ENCODE measurements around the gene TBC1D17.

TBC1D17 gene

DNA sequence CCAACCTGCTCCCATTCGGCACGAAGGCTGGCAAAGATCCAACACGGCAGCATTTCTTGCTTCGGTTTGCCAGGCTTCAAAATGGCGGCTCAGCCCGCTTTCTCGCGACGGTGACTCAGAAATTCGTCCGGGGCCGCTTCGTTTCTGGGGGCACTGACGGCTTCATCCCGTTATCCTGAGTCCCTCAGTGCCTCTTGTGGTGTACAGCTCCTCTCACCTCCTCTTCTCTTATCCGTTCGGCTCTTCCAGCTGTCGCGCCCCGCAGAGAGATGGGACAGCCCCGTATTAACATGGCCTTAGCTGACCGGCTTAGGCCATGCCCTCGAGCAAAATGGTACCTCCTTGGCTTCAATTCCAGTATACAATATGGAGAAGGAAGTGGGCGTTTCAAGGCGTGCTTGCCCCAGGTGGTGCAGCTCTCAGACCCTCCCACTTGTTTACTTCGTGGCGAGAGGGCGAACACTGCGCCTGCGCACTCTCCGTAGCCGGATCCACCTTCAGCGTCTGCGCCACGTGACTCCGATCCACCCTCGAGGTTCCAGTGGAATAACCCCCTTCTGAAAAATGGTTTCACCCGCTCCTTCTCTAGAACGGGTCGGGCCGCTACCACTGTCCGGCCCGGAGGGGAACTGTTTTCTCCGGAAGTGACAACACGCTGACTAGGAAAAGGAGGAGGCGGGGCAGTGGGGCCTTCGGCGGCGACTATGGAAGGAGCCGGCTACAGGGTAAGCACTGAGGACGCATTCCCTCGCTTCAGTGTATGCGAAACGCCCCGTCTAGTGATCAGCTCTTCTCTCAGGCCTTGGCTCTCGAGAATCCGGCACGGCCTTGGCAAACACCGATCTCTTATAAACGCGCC lies at the start of gene TBC1D17, which contains the start of gene AKT1S1:
TBC1D17 (plus strand) TSS at position 683 of the 859 bp plus-strand sequence; CDS start at position 705, 22 bp downstream.
AKT1S1 (minus strand) TSS at position 336 of the 859 bp plus-strand sequence. CDS start 4,060 bp downstream, outside the sequence.
- in situ Hi-C loops (cut with MboI; ENCODE audit: low sequenced_read_pairs): no loop called here

DNA sequence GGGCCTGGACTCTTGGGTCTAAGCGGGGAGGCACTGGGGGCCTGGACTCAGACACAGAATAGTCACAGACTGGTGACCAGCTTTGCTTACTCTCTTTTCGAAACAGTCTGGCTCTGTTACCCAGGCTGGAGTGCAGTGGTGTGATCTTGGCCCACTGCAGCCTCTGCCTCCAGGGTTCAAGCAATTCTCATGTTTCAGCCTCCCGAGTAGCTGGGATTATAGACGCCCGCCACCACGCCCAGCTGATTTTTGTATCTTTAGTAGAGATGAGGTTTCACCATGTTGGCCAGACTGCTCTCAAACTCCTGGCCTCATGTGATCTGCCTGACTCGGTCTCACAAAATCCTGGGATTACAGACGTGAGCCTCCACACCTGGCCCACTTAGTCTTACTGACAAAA lies 48.3 kb upstream of the TBC1D17 start:
- in situ Hi-C loops (cut with MboI; ENCODE audit: low sequenced_read_pairs): no loop called here

DNA sequence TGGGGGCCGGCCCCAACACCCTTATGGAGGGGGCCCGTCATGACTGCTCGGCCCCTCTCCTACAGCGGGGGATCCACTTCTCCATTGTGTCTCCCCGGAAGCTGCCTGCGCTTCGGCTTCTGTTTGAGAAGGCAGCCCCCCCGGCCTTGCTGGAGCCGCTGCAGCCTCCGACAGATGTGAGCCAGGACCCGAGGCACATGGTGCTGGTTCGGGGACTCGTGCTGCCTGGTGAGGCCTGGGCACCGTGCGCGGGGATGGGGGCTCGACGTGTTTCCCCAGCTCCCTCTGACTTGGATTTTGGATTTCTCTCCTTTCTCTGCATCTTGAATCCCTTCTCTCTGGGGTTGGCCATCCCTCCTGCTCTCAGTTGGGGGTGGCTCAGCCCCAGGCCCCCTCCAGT lies 47.8 kb upstream of the TBC1D17 start:
- in situ Hi-C loops (cut with MboI; ENCODE audit: low sequenced_read_pairs): no loop called here

DNA sequence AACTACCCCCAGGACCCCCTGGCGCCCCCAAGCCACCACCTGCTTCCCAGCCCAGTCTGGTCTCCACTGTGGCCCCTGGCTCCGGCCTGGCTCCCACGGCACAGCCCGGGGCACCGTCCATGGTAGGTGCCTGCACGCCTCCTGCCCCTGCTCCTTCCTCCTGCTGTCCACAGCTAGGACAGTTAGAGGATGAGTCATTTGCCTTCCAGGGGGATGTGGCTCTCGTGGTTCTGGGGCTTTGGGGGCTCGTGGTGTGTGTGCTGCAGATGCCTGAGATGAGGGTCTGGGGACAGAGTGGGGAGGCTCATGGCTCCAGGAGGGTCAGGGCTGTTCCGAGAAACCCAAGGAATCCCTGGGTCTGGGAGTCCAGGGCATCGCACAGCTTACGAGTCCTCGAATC lies 46.7 kb upstream of the TBC1D17 start:
- in situ Hi-C loops (cut with MboI; ENCODE audit: low sequenced_read_pairs): no loop called here

DNA sequence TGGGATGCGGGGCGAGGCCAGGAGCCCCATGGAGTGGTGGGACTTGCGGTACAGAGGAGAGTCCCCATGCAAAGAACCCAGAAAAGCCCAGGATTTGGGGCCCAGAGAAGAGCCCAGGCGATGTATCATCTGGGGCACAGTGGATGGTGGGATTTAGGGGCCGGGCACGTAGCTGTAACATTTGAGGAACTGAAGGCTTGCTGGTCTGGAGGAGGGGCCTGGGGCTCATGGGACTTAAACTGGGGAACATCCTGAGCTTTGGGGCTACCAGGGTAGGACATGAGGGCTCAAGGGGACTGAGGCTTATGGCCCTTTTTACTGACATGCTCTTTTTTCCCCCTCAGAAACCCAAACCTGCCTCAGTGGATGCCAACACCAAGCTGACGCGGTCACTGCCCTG lies 45.9 kb upstream of the TBC1D17 start:
- in situ Hi-C loops (cut with MboI; ENCODE audit: low sequenced_read_pairs): no loop called here

DNA sequence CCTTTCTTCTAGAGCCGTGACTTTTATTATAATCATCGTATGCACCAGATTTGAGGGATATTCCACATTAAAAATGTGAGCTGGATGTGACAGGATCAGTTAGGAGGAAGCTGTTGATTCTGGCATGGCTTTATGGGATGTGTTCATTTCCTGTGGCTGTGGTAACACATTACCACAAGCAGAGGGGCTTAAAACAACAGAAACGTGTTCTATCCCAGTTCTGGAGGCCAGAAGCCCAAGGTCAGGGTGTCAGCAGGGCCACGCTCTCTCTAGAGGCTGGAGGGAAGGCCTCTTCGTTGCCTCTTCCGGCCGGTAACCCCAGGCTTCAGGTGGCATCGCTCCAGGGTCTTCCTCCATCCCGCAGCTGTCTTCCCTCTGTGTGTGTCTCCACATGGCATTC lies 44.9 kb upstream of the TBC1D17 start:
- in situ Hi-C loops (cut with MboI; ENCODE audit: low sequenced_read_pairs): no loop called here

DNA sequence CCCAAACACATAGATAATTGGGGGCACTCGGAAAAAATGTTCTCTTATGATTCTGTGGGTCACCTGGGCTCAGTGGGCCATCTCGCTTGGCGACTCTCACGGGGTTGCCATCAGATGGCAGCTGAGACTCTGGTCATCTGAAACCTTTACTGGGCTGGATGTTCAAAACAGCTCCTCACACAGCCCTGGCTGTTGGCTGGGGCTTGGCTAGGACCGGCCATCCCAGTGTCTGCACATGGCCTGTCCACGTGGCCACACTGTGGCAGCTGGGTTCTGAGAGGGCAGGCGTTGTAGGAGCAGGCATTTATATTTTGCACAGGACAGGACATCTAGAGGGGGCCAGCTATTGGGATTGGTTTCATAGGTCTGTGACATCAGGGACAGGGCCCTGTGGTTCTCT lies 43.9 kb upstream of the TBC1D17 start:
- in situ Hi-C loops (cut with MboI; ENCODE audit: low sequenced_read_pairs): no loop called here

DNA sequence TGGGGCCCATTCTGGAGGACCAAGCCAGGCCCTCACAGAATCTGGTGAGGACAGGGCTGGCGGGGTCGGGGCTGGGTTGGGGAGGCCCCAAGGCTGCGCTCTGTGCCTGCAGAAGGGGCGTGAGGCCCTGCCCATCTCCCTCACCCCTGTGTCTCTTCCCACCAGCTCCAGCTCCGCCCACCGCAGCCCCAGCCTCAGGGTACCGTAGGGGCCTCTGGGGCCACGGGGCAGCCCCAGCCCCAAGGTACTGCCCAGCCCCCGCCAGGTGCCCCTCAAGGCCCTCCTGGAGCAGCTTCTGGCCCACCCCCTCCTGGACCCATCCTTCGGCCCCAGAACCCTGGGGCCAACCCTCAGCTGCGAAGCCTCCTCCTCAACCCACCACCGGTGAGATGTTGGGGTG lies 41.9 kb upstream of the TBC1D17 start:
- in situ Hi-C loops (cut with MboI; ENCODE audit: low sequenced_read_pairs): no loop called here

DNA sequence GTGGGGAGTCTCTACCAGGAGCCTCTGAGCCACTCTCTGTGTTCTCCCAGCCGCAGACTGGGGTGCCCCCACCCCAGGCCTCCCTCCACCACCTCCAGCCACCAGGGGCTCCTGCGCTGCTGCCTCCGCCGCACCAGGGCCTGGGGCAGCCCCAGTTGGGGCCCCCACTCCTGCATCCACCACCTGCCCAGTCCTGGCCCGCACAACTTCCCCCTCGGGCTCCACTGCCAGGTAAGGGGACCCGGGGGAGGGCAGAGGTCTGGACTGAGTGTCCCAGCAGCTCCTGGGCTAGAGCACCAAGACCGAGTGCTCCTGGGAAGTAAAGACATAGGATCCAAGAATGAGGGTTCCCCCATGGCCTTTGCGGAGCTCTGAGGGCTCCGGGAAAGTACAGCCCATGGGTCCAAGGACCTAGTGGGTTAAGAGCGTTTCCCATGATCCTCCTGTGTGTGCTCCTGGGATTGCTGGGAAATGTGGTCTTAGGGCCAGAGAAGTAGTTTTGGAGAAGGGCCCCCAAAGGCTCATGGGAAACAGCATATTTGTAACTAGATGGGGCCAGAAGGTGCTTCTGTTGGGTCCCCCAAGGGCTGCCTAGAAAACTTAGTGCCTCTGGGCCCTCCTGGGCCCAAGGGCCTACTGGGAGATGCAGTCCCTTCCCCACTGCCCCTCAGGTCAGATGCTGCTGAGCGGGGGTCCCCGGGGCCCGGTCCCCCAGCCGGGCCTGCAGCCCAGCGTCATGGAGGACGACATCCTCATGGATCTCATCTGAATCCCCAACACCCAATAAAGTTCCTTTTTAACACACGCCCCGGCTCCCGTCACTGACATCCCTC lies 41.1 kb upstream of the TBC1D17 start:
- in situ Hi-C loops (cut with MboI; ENCODE audit: low sequenced_read_pairs): no loop called here

DNA sequence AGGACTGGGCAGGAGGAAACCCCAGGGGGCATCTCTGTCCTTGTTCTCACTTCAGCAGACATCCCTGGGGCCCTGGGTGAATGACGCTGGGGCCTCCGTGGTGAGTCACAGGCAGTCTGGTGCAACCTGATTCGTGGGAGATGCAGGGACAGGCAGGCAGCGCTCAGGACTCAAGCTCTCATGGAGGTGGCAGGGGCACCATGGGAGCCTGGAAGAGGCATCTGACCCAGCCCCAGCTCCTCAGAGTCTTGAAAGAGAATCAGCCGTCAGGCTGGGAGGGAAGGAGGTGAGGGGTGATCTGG lies 40.5 kb upstream of the TBC1D17 start:
- in situ Hi-C loops (cut with MboI; ENCODE audit: low sequenced_read_pairs): no loop called here

DNA sequence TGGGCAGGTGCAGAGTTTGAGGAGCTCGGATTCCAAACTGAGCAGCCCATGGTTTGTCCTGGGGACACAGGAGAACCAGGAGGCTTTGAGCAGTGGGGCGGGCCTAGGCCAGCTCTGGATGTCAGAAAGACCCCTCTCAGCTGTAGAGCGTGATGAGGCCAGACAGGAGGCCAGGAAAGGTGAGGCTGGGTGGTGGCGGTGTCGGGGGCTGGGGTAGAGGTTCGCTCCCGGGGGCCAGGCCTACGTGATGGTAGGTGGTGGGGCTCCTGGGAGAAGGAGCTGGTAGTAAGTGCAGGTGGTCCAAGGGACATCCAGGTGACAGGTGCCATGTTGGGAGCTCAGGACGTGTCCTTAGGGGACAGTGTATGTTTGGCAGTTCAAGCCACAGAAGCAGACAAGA lies 40.1 kb upstream of the TBC1D17 start:
- in situ Hi-C loops (cut with MboI; ENCODE audit: low sequenced_read_pairs): no loop called here

DNA sequence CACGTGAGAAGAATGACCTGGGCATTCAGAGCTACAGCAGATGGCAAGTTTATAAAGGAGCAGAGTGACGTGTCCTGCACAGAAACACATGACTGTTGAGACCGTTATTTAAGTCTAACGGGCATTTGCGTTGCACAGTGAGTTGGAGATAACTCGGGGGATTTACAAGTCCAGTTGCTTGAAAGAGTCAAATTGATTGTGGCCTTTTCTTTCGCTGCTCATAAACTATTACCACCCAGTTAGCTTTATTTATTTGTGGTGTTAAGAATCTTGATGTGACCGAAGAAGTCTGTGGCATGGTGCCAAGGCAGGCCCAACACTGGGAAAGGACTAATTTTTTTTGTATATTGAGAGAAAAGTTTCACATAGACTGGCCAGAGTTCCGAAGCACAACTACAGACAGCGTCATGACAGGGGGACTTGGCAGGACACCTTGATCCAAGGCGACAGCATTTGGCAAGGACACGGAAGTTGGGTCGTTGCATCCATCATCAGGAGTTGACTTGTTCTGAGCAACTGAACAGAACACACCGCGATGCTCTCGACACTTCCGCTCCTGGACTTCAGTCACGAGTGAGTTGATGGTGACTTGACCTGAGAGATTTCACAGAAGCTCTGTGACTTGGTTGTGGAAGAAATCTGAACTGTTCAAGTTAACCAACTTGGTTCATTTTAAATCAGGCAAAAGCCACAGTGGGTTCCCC lies 38.5 kb upstream of the TBC1D17 start:
- in situ Hi-C loops (cut with MboI; ENCODE audit: low sequenced_read_pairs): no loop called here

DNA sequence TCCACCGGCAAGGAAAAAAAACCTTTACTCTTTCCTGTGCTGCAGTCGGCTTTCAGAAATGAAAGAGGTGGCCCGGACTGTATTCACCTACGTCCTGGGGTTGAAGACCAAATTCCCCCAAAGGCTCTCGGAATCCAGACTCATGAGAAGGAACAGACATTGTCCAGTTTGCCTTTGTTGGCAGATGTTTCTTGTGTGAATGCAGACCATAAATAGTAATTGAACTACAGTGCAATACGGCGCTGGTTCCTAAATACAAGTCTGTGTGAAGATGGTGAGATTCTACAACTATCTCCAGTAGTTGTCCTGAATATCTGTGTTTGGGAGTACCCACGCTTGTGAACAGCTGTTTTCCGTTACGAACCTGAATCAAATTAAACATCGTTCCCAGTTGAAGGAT lies 37.8 kb upstream of the TBC1D17 start:
- in situ Hi-C loops (cut with MboI; ENCODE audit: low sequenced_read_pairs): no loop called here

DNA sequence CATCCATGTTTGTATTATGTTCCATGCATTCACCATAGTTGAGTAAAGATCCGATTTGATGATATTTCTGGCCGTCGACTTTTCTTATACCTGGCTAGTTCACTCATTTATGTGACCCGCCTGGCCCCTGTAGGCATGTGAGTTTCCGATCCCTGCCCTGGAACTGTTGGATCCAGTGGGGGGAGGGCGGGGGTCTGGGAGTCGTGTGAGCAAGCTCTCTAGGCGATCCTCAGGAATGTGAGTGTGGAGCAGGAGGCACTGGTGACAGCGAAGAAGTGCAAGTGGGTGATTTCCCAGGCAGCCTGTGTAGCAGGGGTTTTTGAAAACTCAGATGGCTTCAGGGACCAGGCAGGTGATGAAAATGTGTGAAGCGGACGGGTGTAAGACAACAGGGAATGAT lies 37.2 kb upstream of the TBC1D17 start:
- in situ Hi-C loops (cut with MboI; ENCODE audit: low sequenced_read_pairs): no loop called here

DNA sequence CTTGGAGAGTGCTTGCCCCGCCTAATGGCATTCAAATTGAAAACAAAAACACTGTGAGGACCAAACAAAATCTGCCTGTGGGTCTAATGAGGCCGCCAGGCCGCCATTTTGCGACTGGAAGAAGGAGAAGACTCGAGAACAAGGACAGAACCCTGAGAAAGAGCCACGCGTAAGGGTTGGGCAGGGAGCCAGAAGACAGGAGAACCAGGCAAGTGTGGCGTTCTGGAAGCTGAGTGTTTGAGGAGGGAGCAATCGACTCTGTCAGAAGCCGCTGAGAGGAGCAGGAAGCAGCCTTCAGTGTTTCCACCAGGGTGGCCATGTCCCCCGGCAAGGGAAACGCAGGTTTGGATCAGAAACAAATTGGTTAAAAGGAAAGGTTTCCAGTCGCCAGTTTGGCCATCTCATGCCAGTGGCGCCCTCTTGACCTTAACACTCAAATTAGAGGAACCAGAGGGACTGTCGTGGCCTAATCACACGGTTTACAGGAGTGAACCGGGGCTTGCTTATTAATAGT lies 36.7 kb upstream of the TBC1D17 start:
- in situ Hi-C loops (cut with MboI; ENCODE audit: low sequenced_read_pairs): no loop called here

DNA sequence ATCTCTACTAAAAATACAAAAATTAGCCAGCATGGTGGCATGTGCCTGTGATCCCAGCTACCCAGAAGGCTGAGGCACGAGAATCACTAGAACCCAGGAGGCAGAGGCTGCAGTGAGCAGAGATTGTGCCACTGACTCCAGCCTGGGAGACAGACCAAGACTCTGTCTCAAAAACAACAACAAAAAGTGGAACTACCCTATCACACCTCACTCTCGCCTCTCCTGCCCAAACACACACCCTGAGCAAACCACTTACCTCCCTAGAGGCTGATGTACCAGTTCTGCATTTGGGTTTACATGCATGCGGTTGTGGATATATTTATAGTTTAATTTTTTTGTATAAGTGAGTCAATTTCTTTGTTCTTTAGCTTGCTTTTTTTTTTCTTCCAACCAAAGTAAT lies 34.2 kb upstream of the TBC1D17 start:
- in situ Hi-C loops (cut with MboI; ENCODE audit: low sequenced_read_pairs): no loop called here

DNA sequence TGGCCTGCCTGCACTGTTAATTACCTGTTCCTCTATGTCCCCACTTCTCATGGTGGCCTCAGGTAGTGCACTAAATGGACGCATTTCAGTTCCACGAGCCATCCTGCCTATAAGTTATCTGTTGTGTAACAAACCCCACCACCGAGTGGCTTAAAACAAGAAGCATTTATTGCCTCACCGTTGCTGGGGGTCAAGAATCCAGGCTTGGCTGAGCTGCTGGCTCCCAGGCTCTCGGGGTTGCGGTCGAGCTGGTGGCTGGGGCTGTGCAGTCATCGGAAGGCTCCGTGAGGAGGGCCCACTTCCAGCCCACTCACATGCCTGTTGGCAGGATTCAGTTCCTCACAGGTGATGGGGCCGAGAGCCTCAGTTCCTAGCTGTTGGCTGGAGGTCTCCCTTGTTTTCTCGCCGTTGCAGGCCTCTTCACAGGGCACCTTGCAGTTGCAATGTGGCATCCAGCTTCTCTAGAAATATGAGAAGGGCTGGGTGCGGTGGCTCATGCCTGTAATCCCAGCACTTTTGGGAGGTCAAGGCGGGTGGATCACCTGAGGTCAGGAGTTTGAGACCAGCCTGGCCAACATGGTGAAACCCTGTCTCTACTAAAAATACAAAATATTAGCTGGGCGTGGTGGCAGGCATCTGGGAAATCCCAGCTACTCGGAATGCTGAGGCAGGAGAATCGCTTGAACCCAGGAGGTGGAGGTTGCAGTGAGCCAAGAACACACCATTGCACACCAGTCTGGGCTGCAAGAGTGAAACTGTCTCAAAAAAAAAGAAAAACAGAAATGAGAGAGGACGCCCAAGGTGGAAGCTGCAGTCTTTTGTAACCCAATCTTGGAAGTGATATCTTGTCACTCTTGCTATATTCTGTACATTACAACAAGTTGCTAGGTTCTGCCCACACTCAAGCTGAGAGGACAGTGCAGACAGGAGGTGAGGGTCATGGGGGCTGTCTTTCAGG lies 33.1 kb upstream of the TBC1D17 start:
- in situ Hi-C loops (cut with MboI; ENCODE audit: low sequenced_read_pairs): no loop called here

DNA sequence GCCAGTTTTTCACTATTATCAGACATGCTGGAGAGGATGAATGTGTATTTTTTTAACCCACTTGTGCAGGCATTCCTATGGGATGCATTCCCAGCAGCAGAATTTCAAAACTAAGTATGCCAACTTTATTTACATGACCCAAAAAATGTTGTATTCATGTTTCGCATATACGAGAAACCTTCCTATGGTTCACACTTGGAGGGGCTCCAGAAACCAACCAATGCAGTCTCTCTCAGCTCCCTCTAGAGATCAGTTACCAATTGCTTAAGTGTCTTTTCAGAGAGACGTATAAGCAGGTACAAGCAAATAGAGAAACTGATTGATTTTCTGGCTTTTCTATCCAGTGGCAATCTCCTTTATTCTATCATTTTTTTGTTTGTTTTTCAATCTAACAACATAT lies 32.1 kb upstream of the TBC1D17 start:
- in situ Hi-C loops (cut with MboI; ENCODE audit: low sequenced_read_pairs): no loop called here

DNA sequence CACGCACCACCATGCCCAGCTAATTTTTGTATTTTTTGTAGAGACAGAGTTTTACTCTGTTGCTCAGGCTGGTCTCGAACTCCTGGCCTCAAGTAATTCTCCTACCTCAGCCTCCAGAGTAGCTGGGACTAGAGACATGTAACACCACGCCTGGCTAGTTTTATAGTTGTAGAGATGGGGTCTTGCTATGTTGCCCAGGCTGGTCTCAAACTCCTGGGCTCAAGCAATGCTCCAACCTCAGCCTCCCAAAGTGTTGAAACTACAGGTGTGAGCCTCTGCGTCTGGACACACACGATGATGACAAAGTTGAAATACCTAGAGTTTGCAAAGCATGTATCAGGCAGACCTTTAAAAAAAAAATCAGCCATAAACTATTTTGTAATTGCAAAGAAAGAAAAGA lies 31.1 kb upstream of the TBC1D17 start:
- in situ Hi-C loops (cut with MboI; ENCODE audit: low sequenced_read_pairs): no loop called here

Data from HL-60/S4 treated with retinoic acid at 250 ng/mL for 4 days and 3 days (cell line).